Measurements from ENCODE around the gene ZNF19. TPM values are rescaled to one million over a fixed set of nuclear protein-coding genes. Genes with fewer than 3 reads are reported as not detected.
A peak's percentile ranks its signal among the peaks of the same experiment; 100 is the strongest.

Gene ZNF19
- polyA plus RNA-seq, 3 donors: 10.6 to 17.5 (median 13.5) TPM

DNA sequence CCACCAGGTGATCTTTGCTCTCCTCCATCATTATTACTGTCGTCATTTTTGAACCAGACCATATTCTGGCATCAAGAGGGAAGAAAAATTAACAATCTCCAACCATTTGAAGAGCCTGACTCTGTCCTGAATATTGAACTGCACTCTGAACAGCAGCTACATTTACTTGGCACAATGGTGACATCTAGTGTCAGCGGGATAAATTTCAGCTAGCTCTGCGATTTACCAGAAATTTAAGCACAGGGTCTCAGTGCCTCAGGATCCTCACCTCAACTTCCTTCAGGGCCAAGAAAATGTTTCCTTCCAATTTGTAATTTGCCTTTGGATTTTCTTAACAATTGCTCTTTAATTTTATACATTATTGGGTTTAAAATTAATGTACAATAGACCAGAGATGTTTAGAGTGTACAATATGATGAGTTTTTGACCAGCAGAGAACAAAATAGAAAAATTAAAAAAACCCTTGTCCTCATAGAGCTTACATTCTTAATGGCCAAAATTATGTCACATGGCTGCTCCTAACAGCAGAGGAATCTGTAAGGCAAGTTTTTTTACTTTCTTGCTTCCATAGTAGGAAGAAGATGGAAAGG is 10.7 kb upstream of the ZNF19 start:
- peak in 7 of 11 donors; percentile 32 to 57 (median 39) for DNase-seq (ENCODE audit: extremely low read depth in 1 of 11, low read depth in 9 of 11, low spot score in 4 of 11)

DNA sequence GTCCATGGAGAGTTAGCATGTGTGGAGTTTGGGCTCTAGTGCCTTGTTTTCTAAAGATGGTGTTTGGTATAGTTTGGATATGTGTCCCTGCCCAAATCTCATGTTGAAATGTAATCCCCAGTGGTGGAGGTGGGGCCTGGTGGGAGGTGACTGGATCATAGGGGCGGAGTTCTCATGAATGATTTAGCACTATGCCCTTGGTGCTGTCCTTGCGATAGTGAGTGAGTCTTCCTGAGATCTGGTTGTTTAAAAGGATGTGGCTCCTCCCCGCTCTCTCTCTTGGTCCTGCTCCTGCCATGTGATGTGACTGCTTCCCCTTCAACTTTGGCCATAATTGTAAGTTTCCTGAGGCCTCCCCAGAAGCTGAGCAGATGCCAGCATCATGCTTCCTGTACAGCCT is 8.9 kb upstream of the ZNF19 start:
- no peak for DNase-seq (ENCODE audit: extremely low read depth in 1 of 11, low read depth in 9 of 11, low spot score in 4 of 11)

DNA sequence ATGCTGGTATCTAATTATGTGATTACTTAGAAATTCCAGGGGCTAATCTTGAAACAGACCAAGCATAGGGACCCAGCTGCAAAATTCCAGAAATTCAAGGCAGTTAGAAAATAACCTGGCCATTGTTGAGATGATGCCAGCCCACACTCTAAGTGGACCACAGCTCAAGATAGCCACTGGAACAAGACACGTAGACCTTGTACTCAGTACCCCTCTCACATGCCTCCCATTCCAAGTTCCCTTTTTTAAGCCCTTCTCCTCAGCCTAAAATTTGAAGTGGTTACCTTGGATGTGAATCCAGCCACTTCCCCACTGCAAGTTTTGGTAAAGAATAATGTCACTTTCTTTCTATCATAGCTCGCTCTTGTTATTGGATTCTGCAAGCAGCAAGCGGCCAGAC is 4.1 kb upstream of the ZNF19 start:
- DNase-seq (ENCODE audit: extremely low read depth in 1 of 11, low read depth in 9 of 11, low spot score in 4 of 11): no peak

DNA sequence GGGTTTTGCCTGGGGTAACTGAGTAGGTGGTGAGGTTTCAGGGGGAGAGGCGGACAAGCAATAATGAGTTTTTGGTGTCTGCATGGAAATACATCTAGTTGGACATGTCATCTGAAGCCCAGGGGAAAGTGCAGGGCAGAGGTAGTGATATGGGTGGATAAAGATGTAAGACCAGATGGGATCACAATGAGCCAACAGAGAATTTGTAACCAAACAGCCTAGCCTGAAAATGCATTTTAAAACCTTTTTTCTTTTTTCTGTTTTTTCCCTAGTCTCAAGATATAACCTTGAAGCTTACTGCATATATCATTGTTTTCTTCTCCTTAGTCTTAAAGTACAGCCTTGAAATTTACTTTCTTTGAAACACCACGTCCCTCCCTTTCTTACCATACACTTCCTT is 3.7 kb upstream of the ZNF19 start:
- no peak for DNase-seq (ENCODE audit: extremely low read depth in 1 of 11, low read depth in 9 of 11, low spot score in 4 of 11)

DNA sequence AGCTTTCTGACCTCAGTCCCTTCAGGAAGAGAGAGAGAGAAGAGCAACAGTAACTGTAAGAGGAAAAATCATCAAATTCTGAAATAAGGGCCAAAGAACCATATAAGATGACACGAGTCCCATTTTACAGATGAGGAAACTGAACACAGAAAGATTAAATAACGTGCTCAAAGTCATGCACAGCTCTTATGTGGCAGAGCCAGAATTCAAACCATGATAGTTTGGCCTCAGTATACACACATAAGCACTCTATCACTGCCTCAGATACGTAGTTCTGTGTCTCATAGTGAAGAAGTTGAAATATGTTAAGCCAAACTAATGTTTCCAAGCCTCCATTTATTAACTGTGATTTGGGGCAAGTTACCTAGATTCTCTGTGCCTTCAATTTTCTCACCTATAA is 1.9 kb upstream of the ZNF19 start:
- no peak for DNase-seq (ENCODE audit: extremely low read depth in 1 of 11, low read depth in 9 of 11, low spot score in 4 of 11)

DNA sequence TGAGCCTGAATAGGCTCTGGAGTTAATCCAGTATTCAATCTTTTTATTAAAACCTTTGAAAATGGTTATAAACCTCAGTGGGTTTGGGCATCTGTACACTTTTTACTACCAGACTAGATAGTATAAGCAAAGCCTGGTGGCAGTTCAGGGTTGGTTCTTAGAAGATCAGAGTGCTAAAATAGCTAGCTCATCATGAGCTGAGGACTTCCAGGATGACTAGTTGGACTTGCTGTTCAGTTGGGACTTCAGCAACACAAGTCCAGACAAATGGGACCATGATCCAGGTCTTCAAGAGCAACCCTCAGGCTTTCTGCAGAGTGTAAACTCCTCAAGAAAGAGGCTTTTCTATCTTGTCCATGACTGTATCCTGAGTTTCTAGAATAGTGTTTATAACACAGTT is 1.2 kb upstream of the ZNF19 start:
- DNase-seq (ENCODE audit: extremely low read depth in 1 of 11, low read depth in 9 of 11, low spot score in 4 of 11): no peak

DNA sequence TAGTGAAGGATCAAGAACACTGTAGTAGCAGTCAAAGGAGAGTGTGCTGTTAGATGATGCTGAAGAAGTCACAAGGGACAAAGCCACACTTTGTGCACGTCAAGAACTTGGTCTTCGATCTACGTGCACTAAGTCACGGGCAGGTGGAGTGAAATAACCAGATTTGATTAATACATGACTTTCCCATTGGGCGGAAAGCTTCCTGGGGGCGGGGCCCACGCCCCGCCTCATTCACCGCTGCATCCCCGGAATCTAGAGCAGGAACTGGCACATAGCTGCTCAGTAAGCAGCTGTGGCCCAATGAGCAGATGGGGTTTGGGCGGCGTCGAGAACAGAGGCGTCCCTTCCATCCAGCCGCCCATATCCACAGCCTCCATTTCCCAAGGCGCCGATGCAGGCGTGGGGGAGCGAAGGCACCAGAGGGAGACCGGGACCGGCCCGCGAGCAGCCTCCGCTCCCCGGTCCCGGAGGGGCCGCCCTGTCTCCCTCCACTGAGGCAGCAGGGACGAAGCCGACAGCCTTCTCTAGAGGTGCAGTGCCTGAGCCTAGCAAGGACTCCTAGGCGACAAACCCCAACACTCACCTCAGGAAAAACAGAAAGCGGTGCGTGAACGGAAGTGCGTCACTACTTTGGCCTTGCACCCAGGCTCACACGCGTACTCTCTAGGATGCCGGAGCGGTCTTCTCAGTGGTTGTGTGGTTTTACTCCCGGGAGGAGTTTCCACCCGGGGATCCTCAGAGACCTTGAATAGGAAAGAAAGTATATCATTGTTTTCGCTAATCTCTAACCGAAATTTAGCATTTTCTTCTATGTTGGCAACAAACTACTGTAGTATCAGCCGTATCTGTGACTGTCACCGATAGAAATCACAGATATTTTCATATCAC is 4.9 kb downstream of the ZNF19 start:
- peak; percentile 74 to 91 (median 85) for DNase-seq (ENCODE audit: extremely low read depth in 1 of 11, low read depth in 9 of 11, low spot score in 4 of 11)

DNA sequence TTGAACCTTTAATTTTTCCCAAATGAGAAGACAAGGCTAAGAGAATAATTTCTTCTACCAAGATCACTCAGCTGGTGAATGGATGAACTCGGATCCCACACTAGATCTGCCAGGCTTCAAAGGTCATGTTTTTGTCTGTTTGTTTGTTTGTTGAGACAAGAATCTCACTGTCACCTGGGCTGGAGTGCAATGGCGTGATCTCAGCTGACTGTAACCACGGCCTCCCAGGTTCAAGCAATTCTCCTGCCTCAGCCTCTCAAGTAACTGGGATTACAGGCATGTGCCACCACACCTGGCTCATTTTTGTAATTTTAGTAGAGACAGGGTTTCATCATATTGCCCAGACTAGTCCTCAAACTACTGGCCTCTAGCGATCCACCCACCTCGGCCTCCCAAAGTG is 6.6 kb downstream of the ZNF19 start:
- DNase-seq (ENCODE audit: extremely low read depth in 1 of 11, low read depth in 9 of 11, low spot score in 4 of 11): no peak

DNA sequence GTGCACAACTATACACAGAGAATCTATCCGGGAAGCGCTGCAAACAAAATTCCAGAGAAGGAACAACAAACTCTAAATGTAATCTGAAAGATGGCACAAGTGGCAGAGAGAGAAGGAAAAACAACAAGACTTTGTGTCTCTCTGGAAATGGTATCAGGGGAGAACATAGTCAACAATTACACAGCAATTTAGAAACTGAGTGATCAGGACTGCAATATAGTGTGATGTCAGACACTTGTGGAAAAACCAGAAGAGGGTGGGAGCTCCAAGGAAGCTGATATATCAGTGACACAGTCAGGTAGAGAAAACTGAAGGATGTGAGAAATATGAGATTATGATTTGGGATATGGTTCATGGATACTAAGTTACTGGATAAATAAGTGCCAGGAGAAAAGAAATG is 8.2 kb downstream of the ZNF19 start:
- DNase-seq (ENCODE audit: extremely low read depth in 1 of 11, low read depth in 9 of 11, low spot score in 4 of 11): no peak

DNA sequence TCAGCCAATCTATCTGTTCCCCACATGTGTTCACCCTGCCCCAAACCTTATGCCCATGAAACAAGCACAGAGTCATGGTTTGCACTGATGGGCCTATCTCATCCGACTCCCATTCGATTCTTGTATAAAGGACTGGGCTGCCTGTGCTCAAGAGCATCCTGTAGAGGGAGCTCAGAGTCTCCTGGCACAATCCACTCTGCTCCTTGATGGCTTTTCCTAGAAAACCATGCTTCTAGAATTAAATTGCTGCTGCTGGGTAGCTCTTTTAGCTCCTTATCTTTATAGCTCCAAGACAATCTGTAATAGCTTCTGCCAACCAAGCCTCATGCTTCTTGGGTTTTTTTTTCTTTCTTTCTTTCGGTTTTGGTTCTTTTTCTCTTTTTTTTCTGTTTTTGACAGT is 9.7 kb downstream of the ZNF19 start:
- no peak for DNase-seq (ENCODE audit: extremely low read depth in 1 of 11, low read depth in 9 of 11, low spot score in 4 of 11)

DNA sequence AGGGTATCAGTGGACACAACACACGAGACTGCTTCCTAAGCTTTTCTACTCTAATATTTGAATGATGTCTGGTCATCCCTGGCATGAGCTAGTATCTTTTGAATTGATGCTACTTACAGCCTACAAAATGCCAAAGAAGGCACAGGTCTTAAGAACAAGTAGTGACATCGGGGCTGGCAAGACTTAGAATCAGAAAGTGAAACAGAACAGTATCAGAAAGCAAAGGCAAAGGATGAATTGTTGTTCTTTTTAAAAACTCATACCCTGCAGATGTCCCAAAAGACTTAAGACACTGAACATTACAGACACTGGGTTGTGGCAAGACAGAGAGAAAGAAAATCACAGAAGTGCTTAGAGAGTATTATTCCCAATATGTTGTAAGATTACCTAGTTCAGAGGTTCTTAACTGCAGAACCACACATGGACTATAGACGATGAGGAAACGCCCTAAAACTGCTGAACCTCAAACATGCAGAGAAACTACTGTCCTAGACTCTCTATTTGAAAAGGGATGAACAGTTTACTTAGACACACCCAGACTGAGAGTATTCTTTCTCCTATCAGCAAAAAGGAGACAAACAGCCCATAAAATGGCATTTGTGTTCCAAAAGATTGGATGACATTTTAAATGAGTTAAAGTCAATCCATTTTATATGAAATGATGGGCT is 12.5 kb downstream of the ZNF19 start:
- no peak for DNase-seq (ENCODE audit: extremely low read depth in 1 of 11, low read depth in 9 of 11, low spot score in 4 of 11)

DNA sequence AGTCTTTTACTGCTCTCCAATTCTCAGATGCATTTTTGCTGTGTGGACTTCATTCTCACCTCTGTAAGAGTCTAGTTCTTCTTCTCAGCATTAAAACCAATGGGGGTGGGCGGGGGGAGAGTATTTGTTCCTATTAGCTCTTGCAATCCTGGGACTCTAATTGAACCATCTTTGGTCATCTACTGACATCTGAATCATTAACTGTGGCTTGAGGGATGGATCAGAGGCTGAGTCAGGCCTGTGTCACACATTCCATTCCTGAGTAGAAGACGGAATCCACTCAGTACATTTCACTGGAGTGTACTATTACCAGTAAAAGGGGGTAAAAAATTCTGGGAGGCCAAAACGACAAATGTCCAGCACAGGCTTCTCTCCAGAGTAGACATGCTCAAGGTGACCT is 14.3 kb downstream of the ZNF19 start:
- DNase-seq (ENCODE audit: extremely low read depth in 1 of 11, low read depth in 9 of 11, low spot score in 4 of 11): no peak

DNA sequence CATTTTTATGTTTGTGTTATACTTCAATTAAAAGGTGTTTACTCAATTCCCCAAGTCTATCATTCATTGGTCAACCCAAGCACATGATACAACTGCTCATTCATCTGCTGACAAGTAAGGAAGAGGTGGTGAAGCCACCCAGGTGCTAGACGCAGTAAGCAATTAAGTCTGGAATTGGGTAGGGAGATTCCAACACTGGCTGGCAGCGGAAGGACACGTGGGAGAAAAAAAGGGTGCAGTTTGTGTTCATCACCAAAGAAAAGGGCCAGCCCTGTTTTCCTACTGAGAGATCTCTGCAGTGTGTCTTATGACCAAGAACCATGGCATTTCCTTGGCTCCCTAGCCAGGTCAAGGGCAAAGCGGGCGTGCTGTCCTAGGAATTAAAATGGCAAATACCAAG is 15.2 kb downstream of the ZNF19 start:
- no peak for DNase-seq (ENCODE audit: extremely low read depth in 1 of 11, low read depth in 9 of 11, low spot score in 4 of 11)

DNA sequence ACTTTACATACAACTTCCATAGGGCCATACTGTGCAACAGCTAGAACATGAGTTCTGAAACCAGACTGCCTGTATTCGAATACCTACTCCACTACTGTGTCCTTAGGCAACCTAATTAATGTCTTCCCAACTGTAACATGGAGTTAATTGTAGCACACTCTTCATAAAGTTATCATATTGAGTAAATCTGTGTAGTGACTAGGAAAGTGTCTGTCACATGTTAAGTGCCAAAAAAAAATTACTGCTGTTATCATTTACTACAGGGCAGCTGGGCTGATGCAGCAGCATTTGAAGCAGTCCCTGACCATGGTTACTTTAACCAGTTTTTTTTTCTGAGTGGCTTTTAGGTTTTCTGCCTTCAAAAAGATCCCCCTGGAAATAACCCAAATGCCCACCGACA is 16.2 kb downstream of the ZNF19 start:
- no peak for DNase-seq (ENCODE audit: extremely low read depth in 1 of 11, low read depth in 9 of 11, low spot score in 4 of 11)

DNA sequence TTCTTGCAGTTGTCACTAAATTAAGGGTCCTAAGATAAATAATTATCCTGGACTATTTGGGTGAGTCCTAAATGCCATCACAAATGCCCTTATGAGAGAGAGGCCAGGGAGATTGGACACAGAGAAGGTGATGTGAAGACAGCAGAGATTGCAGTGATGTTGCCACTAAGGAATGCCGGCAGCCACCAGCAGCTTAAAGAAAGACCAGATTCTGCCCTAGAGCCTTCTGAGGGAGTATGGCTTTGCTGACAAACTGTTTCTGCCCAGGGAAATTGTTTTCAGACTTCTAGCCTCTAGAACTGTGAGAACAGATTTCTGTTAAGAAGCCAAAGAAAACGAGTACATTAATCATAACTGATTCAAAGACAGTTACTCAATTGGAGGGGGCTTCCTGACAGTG is 17.1 kb downstream of the ZNF19 start:
- no peak for DNase-seq (ENCODE audit: extremely low read depth in 1 of 11, low read depth in 9 of 11, low spot score in 4 of 11)

DNA sequence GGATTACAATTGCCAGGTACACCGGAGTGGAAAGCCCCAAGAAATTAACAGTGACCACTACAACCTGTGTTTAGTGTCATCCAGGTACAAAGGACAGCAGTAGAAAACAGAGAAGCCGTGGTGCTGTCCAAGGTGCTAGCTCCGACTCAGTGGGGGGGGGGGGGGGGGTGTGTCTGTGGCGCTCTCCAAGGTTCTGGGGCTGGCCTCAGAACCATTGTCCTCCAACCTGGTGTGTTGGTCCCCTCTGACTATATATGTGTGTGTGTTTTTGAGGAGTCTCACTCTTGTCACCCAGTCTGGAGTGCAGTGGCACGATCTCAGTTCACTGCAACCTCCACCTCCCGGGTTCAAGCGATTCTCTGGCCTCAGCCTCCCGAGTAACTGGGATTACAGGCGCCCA is 21.3 kb downstream of the ZNF19 start:
- DNase-seq (ENCODE audit: extremely low read depth in 1 of 11, low read depth in 9 of 11, low spot score in 4 of 11): peak in 2 of 11 donors; percentile 42 to 48

DNA sequence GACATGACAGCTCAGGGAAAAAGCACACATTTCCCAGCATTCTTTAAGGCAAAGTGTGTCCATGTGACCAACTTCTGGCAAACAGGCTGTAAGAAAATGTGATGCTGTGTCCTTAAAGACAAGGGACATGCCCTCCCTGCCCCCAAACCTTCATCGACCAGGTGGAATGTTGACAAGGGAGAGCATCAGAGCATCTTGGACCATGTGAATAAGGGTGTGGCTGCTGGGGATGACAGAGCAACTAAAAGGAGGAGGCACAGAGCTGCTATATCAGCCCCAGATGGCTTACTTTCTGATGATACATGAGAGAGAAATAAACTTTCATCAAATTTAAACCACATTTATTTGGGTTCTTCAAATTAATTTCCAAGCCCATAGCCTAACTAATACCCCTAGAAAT is 24.9 kb downstream of the ZNF19 start:
- DNase-seq (ENCODE audit: extremely low read depth in 1 of 11, low read depth in 9 of 11, low spot score in 4 of 11): no peak

DNA sequence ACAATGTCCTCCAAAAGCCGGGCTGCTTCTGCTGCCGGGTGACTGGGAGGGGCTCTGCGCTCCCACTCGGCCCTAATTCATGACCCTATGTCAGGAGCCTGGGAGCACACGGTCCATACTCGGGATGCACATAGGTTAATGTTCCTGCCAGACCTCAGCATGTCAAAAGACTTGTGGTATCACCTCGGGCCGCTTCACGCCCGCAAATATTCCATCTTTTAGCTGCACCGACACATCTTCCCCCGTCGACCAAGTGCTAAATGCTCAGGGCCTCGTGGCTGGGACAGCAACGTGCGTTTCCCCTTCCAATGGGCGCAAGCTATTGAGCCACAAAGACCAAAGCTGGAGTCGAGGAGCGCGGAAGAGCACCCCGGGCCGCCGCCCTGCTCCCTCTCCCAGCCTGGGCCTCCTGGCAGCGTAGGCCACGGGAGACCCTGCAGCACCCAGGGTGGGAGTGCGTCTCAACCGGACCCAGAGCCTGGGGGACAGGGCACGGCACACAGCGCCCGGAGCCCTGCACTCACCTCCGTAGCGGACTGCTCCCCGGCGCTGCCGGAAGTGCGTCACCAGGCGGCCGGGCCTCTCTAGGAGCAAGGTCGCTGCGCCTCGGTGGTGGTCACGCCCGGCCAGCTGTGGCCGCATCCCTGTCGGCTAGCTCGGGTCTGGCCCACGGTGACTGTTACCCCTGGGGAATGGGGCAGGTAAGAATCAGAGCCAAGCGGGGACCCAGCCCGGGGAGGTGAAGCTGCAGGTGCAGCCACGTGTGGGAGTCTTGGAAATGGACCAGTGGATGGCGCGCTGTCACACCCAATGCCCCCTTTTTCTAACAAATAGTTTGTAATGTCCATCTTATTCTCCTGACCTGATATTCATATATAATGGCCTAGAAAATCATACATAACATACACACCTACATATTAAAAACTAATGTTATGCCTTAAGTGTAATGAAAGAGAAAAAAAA is 27.2 kb downstream of the ZNF19 start, which contains the start of gene ZNF23:
ZNF23 (minus strand) TSS at position 562 of the 963 bp plus-strand sequence. CDS start 5,451 bp downstream, outside the sequence.
- peak; percentile 62 to 80 (median 70) for DNase-seq (ENCODE audit: extremely low read depth in 1 of 11, low read depth in 9 of 11, low spot score in 4 of 11)

DNA sequence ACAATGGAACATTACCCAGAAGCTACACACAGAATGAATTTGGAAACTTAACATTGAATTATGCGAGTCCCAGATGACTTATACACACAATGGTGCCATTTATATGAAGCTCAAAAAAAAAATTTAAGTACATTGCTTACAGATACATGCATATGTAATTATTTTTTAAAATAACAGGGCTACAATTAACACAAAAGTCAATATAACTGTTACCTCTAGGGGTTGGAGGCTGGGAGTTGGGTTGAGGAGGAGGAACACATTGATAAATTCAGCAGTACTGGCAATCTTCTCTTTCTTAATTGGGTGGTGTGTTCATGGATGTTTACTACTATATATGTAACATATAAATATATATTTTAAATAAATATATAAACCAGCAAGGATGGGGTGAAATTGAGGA is 28.2 kb downstream of the ZNF19 start:
- DNase-seq (ENCODE audit: extremely low read depth in 1 of 11, low read depth in 9 of 11, low spot score in 4 of 11): no peak

Measured in renal cortex interstitium (tissue), 11 donors.